ENCODE measurements around the gene PRR19.
"Not testable (repeated sequence)": the region's sequence is repeated elsewhere in the genome, so short reads cannot be mapped to it uniquely, and the experiment has no call there.

Gene PRR19

DNA sequence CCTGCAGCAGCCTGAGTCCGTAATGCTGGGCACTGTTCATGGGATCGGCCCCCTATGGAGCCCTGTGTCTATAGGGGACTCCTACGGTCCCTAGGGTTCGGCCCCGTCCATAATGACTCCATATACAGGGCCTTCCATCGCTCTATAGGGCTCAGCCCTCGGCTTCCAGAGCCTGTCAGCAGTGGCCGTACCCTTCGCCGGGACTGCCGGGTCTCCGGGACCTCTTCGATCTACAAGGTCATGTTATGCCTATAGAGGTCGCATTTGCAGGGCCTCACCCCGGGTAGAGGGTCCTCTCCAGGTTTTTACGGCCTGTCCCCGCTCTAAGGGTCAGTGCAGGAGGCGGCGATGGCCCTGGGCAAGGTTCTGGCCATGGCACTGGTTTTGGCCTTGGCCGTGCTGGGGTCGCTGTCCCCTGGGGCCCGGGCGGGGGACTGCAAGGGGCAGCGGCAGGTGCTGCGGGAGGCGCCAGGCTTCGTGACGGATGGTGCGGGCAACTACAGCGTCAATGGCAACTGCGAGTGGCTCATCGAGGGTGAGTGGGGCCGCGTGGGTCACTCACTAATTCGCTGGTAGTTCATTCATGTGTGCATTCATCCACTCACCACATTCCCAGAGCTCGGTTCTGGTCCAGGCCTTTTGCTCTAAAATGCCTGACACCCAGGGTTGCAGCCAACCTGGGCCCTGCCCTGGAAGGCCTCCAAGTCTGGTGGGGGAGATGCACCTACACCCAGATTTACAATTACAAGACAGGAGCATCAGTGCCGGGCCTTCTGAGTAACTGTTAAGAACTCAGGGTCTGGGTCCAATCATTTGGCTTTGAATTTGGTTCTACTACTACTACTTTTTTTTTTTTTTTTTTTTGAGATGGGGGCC, 24.2 kb downstream of the PRR19 start:
- peak; percentile 54 for DNase-seq (ENCODE audit: low spot score)

DNA sequence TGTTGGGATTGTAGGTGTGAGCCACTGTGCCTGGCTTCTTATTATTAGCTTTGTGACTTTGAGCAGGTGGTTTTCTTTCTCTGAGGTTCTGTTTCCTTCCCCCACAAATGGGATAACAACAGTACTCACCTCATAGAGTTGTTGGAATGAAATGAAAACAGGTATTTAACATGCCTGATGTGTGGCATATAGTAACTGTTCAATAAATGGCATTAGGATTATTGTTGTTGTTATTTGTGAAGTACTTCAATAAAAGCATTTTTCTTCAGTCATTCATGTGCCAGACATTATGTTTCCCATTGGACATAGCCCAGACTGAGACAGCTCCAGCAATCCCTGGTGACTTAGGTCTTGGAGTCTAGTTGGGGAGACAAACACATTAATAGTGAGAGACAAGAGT, 25.0 kb downstream of the PRR19 start:
- no peak for DNase-seq (ENCODE audit: low spot score)

DNA sequence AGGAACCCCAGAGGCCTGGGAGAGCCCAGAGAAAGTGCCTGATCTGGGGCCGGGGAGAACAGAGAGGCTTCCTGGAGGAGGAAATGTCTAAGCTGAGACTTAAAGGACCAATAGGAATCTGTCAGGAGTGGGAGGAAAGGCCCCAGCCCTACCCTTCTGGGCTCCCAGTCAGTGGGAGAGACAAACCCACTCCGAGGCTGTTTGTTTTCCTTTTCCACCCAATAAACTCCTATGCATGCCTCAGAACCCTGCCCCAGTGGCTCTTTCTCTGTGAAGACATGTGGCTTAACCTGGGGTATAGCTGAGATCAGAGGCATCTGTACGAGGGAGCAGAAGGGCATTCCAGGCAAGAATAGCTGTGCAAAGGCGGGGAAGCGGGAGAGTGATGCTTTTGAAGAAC, 25.4 kb downstream of the PRR19 start:
- DNase-seq (ENCODE audit: low spot score): no peak

DNA sequence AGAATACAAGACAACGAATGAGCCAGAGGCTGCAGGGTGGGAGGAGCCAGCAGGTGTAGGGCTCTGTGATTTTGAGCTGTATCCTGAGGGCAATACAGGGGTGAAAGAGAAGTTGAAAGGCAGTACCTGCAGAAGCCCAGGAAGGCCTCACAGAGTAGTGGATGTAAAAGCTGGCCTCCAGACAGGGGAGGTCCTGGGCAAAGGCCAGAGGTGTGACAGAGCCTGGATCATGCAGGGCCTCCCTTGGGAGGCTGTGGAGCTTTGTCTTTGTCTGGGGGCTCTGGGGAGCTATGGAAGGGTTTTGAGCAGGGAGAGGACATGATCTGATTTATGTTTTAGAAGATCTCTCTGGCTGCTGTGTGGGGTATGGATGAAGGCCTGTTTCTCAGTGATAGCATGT, 26.2 kb downstream of the PRR19 start:
- no peak for DNase-seq (ENCODE audit: low spot score)

- no peak for DNase-seq (ENCODE audit: low spot score)
These were observed 26.9 kb downstream of the PRR19 start for GRCh38 chr19:42328854-42329253.

DNA sequence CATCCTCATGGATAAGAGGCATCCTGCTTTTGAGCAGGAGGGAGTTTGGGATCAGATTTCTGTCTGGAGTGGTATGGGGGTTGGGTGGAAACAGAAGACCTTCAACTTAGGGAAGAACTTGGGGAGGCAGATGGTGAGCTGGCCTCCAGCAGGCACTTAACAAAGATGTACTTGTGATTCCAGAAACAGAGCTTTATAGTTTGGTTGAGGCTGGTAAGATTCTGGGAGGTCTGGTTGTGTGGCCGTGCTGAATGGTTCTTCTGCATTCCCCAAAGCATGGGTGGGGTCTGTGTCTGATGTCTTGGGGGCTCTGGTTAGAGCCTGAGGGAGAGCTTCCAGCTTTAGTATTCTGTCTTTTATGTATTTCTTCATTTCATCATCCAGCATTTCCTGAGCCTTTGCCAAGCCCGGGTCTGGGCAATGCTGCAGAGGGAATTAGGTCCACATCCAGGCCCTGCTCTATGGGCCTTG, 28.3 kb downstream of the PRR19 start:
- no peak for DNase-seq (ENCODE audit: low spot score)

- DNase-seq (ENCODE audit: low spot score): not testable (repeated sequence)
These were observed 29.4 kb downstream of the PRR19 start for GRCh38 chr19:42331333-42331732.

GRCh38 chr19:42332059-42332458, 30.1 kb downstream of the PRR19 start:
- DNase-seq (ENCODE audit: low spot score): no peak

- no peak for DNase-seq (ENCODE audit: low spot score)
These were observed 31.1 kb downstream of the PRR19 start for GRCh38 chr19:42333018-42333417.

DNA sequence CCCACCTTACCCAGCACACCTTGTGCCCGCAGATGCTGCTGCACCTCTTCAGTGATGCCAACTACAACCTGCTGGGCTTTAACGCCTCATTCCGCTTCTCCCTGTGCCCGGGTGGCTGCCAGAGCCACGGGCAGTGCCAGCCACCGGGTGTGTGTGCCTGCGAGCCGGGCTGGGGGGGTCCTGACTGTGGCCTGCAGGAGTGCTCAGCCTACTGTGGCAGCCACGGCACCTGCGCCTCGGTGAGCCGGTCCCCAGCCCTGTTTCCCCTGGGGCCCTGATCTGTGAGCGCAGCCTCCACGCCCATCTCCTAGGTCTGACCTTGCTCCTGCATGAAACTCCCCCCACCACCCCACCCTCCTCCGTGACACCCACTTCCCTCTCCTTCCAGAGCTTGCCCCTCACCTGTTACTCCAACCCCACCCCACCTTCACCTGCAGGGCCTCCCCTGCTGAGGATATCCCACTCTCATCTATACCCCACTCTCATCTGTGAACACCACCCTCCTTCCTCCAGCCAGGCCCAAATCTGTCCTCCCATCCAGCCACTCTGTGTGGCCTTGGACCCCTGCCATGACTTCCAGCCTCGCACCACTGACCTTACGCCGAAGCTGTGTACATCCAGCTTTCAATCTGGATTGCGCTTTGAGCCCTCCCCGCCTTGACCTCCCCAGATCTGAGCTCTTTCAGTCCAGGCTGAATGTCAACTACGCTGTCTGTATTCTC, 32.2 kb downstream of the PRR19 start:
- DNase-seq (ENCODE audit: low spot score): no peak

GRCh38 chr19:42334697-42335373, 32.9 kb downstream of the PRR19 start:
- no peak for DNase-seq (ENCODE audit: low spot score)

DNA sequence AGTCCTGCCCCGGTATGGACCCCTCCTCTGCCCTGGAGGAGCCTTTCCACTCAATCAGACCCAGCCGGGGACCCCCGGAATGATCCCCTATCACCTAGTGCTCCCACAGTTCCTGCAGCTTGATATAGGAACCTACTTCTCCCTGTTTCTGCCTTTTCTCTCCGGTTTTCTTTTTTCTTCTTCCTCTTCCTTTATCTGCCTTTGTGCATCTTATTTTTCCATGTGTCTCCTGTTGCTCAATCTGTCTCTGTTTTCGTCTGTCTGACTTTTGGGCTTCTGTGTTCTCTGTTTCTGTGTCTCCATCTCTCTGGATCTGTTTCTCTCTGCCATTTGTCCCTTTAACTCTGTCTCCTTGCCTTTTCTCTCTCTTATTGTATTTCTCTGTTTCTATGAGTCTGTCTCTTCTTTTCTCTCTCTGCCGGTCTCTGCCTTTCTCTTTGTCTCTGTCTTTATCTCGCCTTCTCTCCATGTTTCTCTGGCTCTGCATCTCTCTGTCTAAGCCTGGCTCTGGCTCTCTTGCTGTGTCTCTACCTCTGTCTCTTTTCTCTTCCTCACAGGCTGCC, 33.5 kb downstream of the PRR19 start:
- DNase-seq (ENCODE audit: low spot score): no peak

DNA sequence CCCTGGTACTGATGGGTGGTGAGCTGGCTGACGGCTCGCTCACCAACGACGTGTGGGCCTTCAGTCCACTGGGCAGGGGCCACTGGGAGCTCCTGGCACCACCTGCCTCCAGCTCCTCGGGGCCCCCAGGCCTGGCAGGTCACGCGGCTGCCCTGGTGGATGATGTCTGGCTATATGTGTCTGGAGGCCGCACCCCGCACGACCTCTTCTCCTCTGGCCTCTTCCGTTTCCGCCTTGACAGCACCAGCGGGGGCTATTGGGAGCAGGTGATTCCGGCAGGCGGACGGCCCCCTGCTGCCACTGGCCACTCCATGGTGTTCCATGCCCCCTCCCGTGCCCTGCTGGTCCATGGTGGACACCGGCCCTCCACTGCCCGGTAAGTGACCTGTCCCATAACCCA, 34.0 kb downstream of the PRR19 start:
- no peak for DNase-seq (ENCODE audit: low spot score)

DNA sequence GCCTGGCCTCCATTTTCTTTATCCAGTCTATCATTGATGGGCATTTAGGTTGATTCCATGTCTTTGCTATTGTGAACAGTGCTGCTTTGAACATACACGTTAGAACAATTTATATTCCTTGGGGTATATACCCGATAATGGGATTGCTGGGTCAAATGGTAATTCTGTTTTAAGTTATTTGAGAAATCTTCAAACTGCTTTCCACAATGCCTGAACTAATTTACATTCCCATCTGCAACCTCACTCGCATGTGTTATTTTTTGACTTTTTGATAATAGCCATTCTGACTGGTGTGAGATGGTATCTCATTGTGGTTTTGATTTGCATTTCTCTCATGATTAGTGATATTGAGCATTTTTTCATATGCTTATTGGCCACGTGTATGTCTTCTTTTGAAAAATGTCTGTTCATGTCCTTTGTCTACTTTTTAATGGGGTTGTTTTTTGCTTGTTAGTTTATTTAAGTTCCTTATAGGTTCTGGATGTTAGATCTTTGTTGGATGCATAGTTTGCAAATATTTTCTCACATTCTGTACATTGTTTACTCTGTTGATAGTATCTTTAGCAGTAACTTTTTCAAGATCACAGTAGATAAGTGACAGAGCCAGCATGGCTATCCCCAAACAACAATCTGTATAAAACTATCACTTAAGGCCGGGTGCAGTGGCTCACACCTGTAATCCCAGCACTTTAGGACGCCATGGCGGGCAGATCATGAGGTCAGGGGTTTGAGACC, 37.4 kb downstream of the PRR19 start:
- DNase-seq (ENCODE audit: low spot score): not testable (repeated sequence)

DNA sequence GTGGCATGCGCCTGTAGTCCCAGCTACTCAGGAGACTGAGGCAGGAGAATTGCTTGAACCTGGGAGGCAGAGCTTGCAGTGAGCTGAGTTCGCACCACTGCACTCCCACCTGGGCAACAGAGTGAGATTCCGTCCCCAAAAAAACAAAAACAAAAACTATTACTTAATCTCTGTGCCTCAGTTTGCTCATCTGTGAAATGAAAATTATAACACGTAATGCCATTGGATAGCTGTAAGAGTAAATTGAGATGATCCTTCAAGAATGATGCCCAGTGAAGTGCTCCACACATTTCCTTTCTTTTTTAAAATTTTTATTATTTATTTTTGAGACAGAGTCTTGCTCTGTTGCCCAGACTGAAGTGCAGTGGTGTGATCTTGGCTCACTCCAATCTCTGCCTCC, 38.0 kb downstream of the PRR19 start:
- not testable (repeated sequence) for DNase-seq (ENCODE audit: low spot score)

- DNase-seq (ENCODE audit: low spot score): peak; percentile 77
These were observed 41.6 kb downstream of the PRR19 start for GRCh38 chr19:42343344-42344110.

- no peak for DNase-seq (ENCODE audit: low spot score)
These were observed 42.5 kb downstream of the PRR19 start for GRCh38 chr19:42344336-42344893.

- no peak for DNase-seq (ENCODE audit: low spot score)
These were observed 43.4 kb downstream of the PRR19 start for GRCh38 chr19:42345191-42345812.

DNA sequence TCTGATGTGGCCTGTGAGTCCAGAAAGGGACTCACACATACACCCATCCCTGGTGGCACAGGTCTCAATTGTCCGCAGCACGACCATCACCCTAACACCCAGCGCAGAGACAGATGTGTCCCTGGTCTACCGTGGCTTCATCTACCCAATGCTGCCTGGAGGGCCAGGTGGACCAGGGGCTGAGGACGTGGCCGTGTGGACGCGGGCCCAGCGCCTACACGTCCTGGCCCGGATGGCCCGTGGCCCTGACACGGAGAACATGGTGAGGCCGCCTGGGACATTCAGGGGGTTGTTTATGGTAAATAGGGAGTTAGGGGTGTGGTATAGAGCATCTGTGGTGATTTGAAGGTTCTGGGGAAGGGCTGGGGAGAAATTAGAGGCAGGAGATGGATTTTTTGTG, 46.3 kb downstream of the PRR19 start:
- DNase-seq (ENCODE audit: low spot score): no peak

Measured in iPS-NIHi11 (cell line).